Measurements from ENCODE around the gene MKRN1.

DNA sequence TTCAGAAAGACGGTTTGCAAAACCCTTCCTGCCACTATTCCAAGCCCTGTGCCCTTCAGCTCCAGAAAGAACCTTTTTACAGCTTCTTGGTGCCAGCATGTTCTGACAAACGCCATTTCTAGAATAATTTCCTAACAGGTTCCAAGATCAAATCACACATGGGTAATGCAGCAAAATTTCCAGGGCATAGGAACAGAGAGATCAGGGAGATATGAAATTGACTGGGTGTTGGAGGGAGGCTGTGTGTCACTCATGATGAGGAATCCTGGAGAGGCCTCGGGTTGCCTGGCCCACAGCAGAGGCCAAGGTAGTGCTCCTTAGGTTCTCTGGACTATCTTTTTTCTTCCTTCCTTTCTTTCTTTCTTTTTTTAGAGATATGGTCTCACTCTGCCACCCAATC is 45.9 kb downstream of the MKRN1 start:
- TF ChIP-seq, protein P1, sequence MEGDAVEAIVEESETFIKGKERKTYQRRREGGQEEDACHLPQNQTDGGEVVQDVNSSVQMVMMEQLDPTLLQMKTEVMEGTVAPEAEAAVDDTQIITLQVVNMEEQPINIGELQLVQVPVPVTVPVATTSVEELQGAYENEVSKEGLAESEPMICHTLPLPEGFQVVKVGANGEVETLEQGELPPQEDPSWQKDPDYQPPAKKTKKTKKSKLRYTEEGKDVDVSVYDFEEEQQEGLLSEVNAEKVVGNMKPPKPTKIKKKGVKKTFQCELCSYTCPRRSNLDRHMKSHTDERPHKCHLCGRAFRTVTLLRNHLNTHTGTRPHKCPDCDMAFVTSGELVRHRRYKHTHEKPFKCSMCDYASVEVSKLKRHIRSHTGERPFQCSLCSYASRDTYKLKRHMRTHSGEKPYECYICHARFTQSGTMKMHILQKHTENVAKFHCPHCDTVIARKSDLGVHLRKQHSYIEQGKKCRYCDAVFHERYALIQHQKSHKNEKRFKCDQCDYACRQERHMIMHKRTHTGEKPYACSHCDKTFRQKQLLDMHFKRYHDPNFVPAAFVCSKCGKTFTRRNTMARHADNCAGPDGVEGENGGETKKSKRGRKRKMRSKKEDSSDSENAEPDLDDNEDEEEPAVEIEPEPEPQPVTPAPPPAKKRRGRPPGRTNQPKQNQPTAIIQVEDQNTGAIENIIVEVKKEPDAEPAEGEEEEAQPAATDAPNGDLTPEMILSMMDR (IDR thresholded peaks at IDR 0.05) = no peak
- TF ChIP-seq POLR2AphosphoS5 (IDR thresholded peaks at IDR 0.05) (no peak), EP300 (IDR thresholded peaks at IDR 0.05; ENCODE audit: low read depth) (no peak)

Data from transverse colon (tissue), 4 donors.